GM19397 (cell line): ENCODE results near the gene TREX2.

Experiments used
- ATAC-seq: cut with Tn5 transposase; IDR thresholded peaks from one replicate; pipeline ENCODE4 v1.9.1; 2021; ENCODE audit warnings: mild to moderate bottlenecking, moderate library complexity; ENCODE audit not compliant: unreplicated experiment

TREX2 gene

GRCh38 chrX:153445856-153446635 lies at the start of gene TREX2:
Gene TREX2, minus strand, starts transcription at chrX:153446056. Its CDS starts 626 bp downstream, at chrX:153445430.
- ATAC-seq = no peak

- ATAC-seq = no peak
Observed at GRCh38 chrX:153495362-153495751, 49.5 kb upstream of the TREX2 start.

GRCh38 chrX:153494541-153495361 lies 48.9 kb upstream of the TREX2 start, which contains the start of gene BGN:
Gene BGN, plus strand, starts transcription at chrX:153494980. Its CDS starts 9,652 bp downstream, at chrX:153504632.
- ATAC-seq = no peak

- no peak for ATAC-seq
Observed at GRCh38 chrX:153494061-153494460, 48.2 kb upstream of the TREX2 start.

GRCh38 chrX:153493085-153493484 lies 47.2 kb upstream of the TREX2 start:
- no peak for ATAC-seq

- ATAC-seq = no peak
Observed at GRCh38 chrX:153492543-153492942, 46.7 kb upstream of the TREX2 start.

GRCh38 chrX:153491918-153492317 lies 46.1 kb upstream of the TREX2 start:
- ATAC-seq = no peak

GRCh38 chrX:153491351-153491914 lies 45.6 kb upstream of the TREX2 start:
- no peak for ATAC-seq

- ATAC-seq = no peak
Observed at GRCh38 chrX:153490217-153490930, 44.5 kb upstream of the TREX2 start.

- ATAC-seq = no peak
Observed at GRCh38 chrX:153488231-153488914, 42.5 kb upstream of the TREX2 start.

GRCh38 chrX:153487590-153488071 lies 41.8 kb upstream of the TREX2 start:
- ATAC-seq = no peak

GRCh38 chrX:153486171-153486570 lies 40.3 kb upstream of the TREX2 start:
- no peak for ATAC-seq

GRCh38 chrX:153485396-153486080 lies 39.7 kb upstream of the TREX2 start:
- ATAC-seq = no peak

- ATAC-seq = no peak
Observed at GRCh38 chrX:153482376-153483015, 36.6 kb upstream of the TREX2 start.

- no peak for ATAC-seq
Observed at GRCh38 chrX:153481043-153481442, 35.2 kb upstream of the TREX2 start.

GRCh38 chrX:153478746-153479145 lies 32.9 kb upstream of the TREX2 start:
- no peak for ATAC-seq

- no peak for ATAC-seq
Observed at GRCh38 chrX:153477901-153478300, 32.0 kb upstream of the TREX2 start.

GRCh38 chrX:153477364-153477857 lies 31.6 kb upstream of the TREX2 start:
- ATAC-seq = no peak
